LHCN-M2 (cell line): ENCODE data around the gene SORCS2. TPM values are rescaled to one million over a fixed set of nuclear protein-coding genes. Genes with fewer than 3 reads are reported as not detected.

ENCODE experiments used
- DNase-seq: peaks from one replicate; pipeline ENCODE4 v3.0.0-alpha.2; 2012; ENCODE audit warnings: low read depth
- total RNA-seq: library from RNA; depleted of rRNA; stranded (reverse); fragments of >200 nt; gene quantifications from 2 replicates; pipeline ENCODE4 v1.2.3, GENCODE V29; 2014

Gene SORCS2
- total RNA-seq, 1 experiment from 2014 or later: 0.52 TPM

DNA sequence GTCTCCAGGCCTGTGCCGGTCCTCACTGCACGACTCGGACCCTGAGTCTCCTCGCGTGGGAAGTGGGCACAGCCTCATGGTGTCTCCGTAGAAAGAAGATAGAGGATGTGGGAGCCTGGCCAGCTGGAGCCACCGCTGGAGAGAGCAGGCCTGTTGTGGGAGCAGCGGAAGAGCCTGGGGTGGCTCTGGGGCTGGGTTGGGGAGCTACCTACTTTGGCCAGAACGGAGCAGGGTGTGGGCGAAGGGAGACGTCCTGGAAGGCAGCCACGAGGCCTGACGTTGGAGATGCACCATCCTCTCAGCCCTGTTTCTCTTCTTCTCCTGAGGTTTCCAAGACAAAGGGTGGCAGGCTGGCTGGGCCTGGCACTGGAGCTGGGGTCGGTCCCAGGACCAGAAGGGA is 93.8 kb downstream of the SORCS2 start:
- DNase-seq: no peak

DNA sequence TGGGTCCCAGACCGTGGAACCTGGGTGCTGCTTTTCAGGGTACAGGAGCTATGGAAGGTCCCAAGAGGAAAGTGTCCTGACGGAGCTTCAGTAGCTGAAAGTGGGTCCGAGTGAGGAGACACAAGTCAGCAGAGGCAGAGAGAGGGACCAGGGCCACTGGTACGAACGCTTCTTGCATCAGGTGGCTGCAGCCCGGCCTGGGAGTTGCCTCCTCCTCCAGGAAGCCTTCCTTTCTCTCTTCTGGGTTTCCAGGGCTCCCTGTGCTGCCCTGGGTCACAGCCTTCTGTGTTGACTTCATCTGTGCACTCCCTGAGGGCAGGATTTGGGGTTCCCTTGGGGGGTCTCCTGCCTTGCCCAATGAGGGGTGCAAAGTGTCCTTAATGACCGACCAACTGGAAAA is 94.5 kb downstream of the SORCS2 start:
- DNase-seq: no peak

DNA sequence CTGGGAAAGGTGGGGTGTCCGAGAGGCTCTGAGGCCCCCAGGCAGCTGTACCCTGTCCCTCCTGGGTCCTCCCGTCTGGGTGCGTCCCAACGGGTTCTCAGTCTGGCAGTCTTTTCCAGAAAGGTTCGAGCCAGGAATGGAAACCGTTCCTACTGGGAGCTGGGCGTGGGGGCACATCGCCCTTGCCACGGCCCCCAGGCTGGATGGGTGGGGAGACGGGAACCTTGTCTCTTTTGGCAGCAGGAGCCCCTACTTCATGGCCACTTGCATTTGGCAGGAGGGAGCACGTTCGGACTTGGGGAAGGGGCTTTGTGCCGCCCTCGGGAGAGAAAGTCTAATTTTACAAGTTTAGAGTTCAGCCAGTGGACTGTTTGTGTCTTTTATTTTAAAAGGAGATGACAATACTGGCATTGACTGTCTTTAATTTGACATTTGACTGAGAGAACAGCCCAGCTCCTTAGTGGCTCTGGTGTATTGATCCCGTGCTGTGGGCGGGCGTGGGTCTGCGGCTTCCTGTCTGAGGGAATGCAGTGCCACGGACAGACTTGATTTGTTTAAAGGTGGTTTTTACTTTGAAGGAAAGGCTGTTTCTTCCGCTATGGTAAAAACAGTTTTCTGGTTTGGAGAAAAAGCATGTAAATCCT is 95.1 kb downstream of the SORCS2 start:
- no peak for DNase-seq

DNA sequence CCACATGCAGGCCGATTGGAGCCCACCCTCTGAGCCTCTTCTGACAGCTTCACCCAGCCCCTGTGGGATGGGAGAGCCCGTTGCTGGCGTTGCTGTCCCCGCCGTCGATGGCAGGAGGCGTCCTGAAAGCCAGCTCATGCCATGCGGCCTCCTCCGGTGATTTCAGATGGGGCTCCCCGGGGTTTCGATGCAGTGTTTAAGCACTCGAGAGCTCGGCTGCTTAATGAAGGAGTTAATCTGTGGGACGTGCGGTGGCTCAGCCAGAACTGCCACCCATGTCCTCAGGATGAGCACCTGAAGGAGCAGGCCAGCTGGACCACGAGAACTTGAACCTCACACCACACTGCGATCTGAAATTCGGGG is 95.6 kb downstream of the SORCS2 start:
- DNase-seq: no peak

DNA sequence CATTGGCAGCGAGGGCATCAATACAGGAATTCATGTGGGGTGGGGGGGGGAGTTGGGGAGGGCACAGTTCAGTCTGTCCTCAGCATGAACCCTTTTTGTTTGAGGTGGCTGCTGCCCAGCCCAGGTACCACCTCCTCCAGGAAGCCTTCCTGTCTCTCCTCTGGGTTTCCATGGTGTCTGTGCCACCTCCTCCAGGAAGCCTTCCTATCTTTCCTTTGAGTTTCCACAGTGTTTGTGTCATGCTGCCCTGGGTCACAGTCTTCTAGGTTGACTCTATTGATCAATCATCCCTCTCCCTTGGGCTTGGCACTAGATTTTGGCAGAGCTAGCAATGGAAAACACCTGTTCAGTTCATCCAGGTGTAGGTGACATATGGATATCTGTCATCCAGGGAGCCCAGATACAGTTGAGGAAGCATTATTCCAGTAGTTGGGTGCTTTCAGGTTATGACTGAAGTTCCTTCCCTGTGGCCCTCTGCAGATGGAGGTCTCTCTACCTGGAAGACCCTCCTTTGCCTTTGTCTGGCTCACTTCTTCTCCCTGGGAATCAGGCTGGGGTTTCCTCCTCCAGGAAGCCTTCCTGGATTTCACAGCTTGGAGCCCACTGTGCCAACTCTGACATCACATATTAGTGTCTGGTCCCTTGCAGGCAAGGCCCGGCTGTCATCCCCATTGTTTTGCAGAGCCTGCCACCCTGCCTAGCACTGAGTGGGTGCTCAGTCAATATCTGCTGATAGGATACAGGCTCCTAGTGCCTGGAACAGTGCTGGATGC is 96.6 kb downstream of the SORCS2 start:
- DNase-seq: no peak

DNA sequence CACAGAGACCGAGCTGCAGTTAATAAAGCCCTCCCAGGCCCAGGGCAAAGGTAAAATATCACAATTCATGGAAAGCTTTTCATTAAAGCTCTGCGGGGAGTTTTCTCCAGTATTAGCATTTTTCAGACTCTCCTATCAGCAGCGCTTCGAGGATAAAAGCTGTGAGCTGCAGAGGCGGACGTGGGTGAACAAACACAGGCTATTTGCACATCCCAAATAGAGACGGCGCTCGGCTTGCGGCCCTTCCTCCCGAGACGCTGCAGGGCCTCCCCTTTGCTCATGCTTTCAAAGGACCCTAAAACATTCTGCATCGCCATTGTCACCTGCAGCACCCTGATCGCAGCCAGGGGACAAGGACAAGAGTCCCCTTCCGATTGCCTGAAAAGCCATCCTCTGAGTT is 97.3 kb downstream of the SORCS2 start:
- DNase-seq: no peak

DNA sequence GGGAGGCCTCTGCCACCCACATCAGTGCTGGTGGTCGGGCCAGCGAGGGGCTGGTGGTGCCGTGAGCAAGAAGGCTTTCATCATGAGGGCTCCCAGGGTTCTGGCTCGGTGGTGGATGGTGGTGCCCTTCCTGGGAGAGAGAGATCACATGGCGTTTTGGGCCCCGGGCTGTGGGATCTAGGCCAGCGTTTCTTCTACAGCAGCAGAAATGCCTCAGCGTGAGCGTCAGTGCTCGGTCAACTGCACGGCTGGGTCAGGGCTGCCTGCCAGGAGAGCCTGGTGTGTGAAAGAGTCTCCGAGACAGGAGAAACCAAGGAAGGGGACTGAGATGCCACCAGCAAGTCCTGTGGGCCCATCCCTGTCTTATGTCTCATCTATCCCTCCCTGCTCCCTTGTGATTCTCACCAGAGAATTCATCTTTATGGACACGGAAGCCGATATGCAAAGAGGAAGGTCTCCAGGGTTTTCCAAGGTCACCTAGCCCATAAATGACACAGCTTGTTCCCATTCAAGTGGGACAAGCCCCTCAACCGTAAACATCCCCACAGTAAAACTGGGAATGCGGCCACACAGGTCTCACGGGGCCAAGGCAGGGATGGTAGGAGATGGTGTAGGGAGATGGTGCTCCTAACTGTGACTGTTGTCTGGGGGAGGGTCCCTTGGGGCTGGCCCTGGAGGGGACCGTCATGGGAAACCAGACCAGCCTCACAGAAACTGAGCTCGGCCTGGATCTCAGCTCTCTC is 99.2 kb downstream of the SORCS2 start:
- DNase-seq: no peak

DNA sequence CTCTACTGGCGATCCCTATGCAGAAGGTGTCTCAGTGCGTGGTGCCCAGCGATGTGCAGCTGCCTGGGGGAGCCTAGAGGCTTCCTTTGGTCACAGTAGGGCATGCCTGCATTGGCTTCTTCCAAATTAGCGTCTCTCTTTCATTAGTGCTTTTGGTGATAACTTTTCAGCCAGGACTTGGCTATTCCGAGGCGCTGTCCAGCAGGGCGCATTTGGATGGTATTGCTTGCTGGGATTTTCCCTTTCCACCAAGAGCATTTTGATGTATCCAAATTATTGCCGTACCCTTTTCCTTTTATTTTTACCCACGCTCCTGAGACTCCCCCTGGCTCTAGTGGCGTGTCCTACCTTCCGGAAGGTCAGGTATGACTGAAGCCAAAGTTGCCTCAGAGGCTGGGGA is 101.4 kb downstream of the SORCS2 start:
- DNase-seq: no peak

DNA sequence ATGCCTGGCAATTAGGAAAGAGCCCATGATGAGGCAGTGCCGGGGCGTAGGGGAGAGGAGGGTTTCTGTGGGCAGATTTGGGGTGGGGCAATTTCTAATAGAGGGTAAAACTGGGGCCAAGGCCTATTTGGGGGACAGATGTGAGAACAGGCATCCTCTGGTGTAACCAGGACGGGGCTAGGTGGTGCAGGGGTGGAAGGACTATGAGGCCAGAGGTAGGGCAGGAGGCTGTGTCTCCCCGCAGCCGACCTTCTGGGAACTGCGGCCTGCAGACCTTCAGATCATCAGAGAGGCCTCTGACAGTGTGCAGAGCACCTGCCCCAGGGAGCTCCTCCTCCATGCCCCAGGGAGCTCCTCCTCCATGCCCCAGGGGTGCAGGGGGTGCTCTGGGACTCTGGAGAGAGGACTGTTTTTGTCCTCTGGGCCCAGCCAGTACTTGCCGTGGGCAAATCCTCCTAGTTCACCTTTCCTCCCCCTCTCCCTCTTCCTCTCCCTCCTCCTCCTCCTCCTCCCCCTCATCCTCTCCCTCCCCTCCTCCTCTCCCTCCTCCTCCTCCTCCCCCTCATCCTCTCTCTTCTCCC is 101.9 kb downstream of the SORCS2 start:
- DNase-seq: no peak

DNA sequence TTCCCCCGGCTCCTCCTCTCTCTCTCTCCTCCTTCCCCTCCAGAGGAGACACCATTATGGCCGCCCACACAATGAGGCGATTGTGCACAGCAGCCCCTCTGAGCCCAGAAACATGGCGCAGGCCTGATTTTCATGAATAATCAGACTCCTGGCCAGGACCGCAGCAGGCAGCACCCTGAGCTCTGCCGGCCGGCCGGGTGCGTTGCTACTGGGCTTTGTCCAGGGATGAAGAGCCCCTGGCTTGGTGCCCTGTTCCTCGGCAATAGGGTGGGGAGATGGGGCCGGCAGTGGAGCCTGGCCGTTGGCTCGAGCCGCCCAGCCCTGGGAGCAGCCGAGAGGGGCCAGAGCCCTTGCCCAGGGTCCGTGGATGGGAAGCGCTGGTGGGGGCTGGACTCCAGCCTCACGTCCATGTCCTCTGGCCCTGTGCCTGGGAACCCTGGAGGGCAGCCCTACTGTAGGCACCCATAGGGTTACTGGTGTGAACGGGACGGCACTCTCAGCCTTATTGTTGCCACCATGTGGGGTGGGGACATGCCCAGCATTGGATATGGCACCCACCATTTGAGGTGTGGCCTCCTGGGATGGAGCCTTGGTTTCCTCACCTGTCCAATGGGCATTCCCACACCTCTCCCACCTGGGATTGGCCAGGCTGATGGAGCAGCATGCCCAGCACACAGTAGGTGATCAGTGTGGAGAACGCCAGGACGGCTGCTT is 103.0 kb downstream of the SORCS2 start:
- DNase-seq: no peak

DNA sequence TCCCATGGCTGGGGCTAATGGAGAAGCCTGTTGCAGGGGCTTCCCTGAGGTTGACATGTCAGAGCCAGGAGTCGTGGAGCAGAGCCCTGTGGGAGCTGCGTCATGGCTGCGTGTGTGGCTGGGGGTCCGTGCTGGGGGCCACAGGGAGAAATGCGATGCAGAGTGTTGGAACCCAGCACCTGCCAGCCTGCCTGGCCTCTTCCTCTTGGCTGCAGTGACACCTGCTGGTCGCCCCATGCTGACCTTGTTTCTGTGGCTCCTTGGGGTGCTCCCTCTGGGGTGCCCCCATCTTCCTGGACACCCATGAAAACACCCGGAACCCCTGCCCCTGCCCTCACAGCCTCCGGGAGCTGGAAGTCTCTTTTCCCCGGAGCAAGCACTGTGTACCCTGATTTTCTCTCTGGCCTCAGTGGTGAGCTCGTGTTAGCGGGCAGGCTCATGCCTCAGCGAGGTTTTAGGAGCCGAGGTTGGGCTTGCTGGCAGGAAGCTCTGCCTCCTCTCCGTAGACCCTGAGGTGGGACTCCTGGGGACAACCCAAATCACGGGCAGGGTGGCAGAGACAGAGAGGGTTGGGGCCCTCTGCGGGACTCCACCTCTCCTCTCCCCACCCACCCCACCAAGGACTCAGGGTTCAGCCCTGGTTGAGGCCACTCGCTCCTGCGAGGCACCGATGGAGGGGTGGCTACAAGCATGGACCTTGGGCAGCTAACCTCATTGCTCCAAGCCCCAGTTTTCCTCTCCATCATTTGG is 103.7 kb downstream of the SORCS2 start:
- DNase-seq: peak; percentile 22

DNA sequence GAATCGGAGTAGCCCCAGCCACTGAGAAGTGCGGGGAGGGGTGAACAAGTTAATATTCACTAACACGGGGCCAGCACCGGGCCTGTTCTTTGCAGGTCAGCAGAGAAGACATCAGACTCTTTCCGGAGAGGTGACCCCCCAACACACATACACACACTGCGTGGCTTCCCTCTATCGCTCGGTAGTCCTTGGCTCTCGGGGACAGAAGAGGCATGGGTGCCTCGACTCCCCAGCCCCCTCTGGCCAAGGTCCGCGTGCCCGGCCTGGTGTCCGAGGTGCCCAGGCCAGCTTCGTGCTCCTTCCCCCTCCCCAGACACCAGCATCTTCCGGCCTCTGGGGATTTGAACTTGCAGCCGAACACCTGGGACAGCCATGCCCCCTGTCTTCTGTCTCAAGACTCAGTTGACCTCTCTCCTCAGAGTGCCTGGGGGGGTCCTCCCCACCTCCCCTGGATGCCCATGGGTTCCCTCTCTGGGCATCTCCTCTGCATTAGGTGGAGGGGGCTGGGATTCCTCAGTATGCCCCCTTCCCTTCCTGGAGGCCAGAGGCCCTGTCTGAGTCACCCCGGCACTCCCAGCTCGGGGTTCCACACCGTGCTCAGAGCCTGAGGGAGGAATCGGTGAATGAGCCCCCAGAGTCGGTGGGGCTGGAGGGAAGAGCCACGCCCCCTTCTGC is 104.5 kb downstream of the SORCS2 start:
- no peak for DNase-seq

DNA sequence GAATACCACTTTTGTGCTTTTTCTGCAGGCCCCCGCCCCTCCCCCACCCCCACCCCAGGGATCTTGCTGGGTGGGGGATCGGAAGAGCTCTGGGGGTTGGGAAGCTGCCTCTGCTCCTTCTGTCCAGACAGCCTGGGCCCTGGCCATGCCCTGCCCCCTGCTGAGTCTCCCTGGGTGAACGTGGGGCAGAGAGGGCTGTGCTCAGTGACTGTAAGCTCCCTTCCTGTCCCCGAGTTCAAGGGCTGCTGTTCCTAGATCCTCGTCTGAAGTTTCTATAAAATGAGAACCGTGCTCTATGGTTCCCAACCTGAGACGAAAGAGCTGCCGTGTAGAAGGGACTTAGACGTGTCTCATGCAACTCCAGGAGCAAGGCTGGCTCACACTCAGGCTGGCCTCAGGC is 105.0 kb downstream of the SORCS2 start:
- DNase-seq: no peak

DNA sequence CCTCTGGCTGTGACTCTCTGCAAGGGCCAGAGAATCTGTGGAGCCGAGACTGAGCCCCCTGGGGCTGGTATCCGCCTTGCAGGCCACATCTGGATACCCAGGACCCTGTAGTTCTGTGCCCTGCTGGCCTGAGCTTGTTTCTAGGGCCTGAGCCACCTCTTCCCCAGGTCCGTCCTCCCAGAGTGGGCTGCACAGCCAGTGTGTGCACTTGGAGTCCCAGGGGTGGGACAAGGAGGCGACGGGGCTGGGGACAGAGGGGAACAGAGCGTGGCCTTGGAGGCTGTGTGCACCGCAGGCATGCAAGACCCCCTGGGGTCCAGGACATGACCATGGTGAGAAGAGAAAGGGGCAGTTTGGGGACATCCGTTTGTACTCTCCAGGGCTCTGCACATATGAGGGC is 105.5 kb downstream of the SORCS2 start:
- DNase-seq: no peak

DNA sequence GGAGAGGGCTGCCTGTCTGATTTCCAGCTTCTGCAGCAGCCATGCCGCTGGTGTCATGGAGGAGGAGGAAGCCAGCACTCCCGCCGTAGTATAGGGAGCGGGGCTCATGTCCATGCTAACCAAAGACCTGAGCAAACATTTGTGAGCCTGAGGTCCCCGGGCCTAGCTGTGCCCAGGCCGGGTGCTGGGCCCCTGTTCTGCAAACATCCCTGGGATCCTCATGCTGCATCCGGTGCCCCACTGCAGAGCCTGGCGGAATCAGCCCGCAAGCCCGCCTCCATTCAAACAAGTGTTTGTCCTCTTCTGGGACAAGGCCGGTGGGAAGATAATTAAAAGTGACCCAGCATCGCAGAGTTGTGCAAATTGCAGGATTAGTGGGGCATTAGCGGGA is 106.3 kb downstream of the SORCS2 start:
- DNase-seq: no peak

DNA sequence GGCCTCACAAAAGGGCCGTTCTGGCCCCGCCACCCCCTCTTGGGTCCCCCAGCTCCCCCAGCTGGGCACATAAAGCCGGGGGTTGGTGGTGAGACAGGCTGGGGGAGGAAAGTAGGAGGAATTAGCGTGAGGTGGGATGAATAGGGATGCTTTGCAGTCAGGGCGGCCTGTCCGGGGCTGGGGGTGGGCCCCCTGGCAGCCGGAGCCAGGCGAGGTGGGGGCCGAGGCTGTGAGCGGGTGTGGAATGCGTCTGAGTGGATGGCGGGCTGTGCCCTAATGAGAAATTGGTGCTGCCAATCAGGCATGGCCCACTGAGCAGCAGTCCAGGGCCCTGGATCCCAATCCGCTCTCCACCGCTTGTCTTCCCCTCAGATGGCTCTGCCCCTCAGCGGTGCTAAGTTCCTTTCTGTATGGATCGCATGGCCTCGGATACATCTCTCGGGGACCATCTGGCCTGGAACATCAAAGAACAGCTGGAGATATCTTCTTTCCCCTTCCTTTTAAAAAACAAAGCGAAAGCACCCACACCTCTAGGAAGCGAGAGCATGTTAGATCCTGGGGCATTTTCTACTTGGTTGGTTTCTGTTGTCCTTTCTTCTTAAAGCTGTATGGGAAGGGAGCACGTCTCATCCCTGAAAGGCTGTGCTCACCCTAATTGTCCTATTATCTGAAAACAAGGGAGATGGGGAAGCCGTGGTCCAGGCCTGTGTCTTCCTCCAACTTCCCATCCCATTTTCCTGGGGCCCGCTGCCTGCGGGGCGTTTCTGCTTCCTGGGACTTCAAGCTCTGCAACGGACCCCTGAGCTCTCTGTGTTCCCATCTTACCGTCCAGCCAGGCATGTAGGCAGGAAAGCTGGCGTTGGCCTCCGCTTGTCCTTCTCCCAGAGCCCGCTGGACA is 106.9 kb downstream of the SORCS2 start:
- DNase-seq: no peak

DNA sequence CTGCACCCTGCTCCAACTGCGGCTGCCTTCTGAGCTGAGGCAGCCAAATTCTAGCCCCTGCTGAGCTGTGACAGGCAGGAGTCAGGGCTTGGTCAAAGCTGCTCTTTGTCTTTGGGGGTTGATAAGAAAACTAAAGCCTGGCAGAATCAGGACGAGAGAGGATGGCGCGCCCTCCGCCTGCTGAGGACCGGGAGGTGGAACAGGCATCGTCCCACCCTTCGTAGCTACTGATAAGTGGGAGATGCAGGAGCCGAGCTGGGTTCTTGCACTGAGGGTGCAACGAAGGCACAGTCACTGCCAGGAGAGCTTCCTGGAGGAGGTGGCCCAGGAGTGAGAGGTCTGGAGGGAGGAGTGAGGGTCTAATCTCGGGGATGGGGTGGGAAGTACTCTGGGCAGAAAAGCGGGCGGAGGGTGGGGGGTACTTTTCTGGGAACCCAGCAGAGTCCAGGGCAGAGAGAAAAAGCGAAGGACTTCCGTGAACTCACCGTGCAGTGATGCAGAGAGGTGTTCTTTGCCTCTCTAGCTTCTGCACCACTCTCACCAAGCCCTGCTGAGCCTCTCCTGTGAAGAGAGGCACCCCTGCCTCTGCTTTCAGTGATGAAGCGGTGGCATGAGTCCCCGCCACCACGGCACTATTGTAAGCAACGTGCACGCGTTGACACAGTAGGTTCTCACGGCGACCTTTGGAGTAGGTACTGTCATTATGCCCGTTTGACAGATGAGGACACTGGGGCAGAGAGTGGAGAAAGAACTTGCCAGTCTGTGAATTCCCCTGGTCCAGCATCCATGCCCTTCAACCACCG is 107.8 kb downstream of the SORCS2 start:
- no peak for DNase-seq

DNA sequence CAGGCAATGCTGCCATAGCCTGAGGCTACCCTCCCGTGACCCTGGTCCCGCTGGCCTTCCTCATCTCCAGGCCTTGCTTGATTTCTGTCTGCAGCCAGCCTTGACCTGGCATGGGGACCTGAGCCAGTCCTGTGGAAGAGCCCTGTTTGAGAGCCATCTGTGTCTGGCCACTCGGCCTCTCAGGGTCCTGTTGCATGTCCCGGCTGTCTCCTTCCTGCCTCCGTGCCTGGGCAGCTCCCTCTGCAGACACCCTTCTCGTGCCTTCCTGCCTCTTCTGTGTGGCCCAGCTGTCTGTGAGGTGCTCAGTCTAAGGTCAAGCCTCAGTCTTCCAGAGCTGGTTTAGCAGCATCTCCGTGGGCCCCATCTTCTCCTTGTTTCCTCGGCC is 108.4 kb downstream of the SORCS2 start:
- no peak for DNase-seq
